ENCODE results near the gene ITPK1. TPM values are rescaled to one million over a fixed set of nuclear protein-coding genes. Genes with fewer than 3 reads are reported as not detected.

Gene ITPK1
- total and polyA plus RNA-seq, 10 of the 15 experiments (the other 5 are each of a cell fraction or from before 2014, with no cell fraction given): 1.3 to 73.2 (median 27.0) TPM

DNA sequence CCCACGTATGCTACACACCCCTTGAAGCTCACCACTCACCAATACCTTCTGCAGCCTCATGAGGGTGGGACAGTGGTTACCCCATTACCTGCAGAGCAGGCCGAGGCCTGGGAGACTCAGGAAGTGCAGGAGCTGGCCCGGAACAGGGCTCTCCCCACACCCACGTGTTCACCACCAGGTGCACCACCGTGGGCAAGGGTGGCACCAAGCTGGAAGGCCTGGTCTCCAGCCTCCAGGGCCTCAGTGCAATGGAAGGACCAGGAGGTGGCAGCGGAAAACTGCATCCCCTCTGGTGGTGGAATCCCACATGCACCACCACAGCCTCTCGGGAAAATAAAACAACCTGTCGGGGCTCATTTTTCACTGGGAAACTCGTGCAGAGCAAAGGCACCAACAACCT lies 36.4 kb downstream of the ITPK1 start:
- no peak for ATAC-seq
- Histone ChIP-seq H2AFZ (ENCODE audit: control insufficient read depth, low read depth, low read length) (no peak overlapping the region), H3K9me3 (replicated peaks; ENCODE audit: control insufficient read depth, insufficient read depth, low read length) (no peaks in the 10 kb centered on the region), H3K79me2 (ENCODE audit: control insufficient read depth, insufficient read depth, low read length) (peaks cover 20% of the 10 kb centered on the region), H3K4me3 (no peak overlapping the region), H3K9ac (ENCODE audit: control insufficient read depth, insufficient read depth, low read length) (no peak overlapping the region), H3K27me3 (replicated peaks in 1 of 2; ENCODE audit: control insufficient read depth in 2 of 2, insufficient read depth in 2 of 2, low read length in 1 of 2) (no peaks in the 10 kb centered on the region), H3K36me3 (ENCODE audit: control insufficient read depth in 2 of 2, insufficient read depth in 2 of 2, low read length in 1 of 2) (peaks cover 0 to 3% of the 10 kb centered on the region in 2 experiments; a peak in 3 of 4 replicates), H4K20me1 (ENCODE audit: control insufficient read depth, insufficient read depth) (no peaks in the 10 kb centered on the region), H3K4me2 (ENCODE audit: control insufficient read depth, insufficient read depth) (no peak overlapping the region), H3K27ac (ENCODE audit: control insufficient read depth, insufficient read depth) (no peak overlapping the region), H3K4me1 (ENCODE audit: control insufficient read depth, insufficient read depth, low read length) (peaks cover 32% of the 10 kb centered on the region)
- no peak for TF ChIP-seq ETV6 (conservative IDR thresholded peaks at IDR 0.05 in 1 of 2, IDR thresholded peaks at IDR 0.05 in 1 of 2; ENCODE audit: borderline replicate concordance in 1 of 2, low read depth in 1 of 2)
- no peak for TF ChIP-seq PRDM15 (CRISPR knock-in tag; IDR thresholded peaks at IDR 0.05)
- no TSS peak for BruUV-seq (replicated peaks)
- WGBS (ENCODE audit: insufficient coverage, insufficient replicate concordance, low lambda C conversion rate, missing lambda C conversion rate): 57% methylated on average over 9 of the region's 9 CpGs
- ChIA-PET SMC1A (ENCODE audit: uncharacterized antibody, unreplicated experiment) (interaction anchor here (1.1 to 1.2 kb wide), 2 partner anchors 19 to 34 kb away, joined by 3 read pairs; no protein-coding TSS in a partner anchor), CTCF (interaction anchor here (0.7 to 2.2 kb wide), 2 partner anchors 19 to 33 kb away, joined by 5 to 8 read pairs; no protein-coding TSS in a partner anchor), POLR2A (interaction anchor here (1.0 to 1.7 kb wide), 2 partner anchors 12 to 19 kb away, joined by 3 to 5 read pairs; no protein-coding TSS in a partner anchor), RAD21 (ENCODE audit: unreplicated experiment) (interaction anchor here (1.4 kb wide), 1 partner anchor 34 kb away, joined by 4 read pairs; no protein-coding TSS in a partner anchor)
- no peak for FAIRE-seq
- no peak for DNase-seq (ENCODE audit: low read depth, low spot score)
- intact Hi-C loops (cut with micrococcal nuclease; ENCODE audit: unreplicated experiment): no loop called here
- in situ Hi-C loops (cut with MboI): no loop called here

All from GM12878 (cell line).